GM23338 (cell line): ENCODE data around the gene SOX11. TPM values are rescaled to one million over a fixed set of nuclear protein-coding genes. Genes with fewer than 3 reads are reported as not detected.
A peak's percentile ranks its signal among the peaks of the same experiment; 100 is the strongest.

Source experiments
- ATAC-seq: fragments of 200-7000 bp; cut with Tn5 transposase; 3 replicates; pipeline ENCODE4 v1.9.1; 2020
- DNase-seq: peaks from one replicate; pipeline ENCODE4 v3.0.0-alpha.2; 2015; ENCODE audit warnings: low spot score
- H2AFZ ChIP-seq: fragments of 200-600 bp; sonication (generic); 2 replicates; pipeline ENCODE4 v1.8.0; 2016; ENCODE audit warnings: antibody characterized with exemption, mild to moderate bottlenecking, moderate library complexity
- H3F3A ChIP-seq: fragments of 200-600 bp; sonication (generic); replicated peaks from 2 replicates; pipeline ENCODE4 v1.8.0; 2017; ENCODE audit warnings: antibody characterized with exemption, mixed run types, low read depth
- H3K27ac ChIP-seq: fragments of 200-600 bp; sonication (generic); 2 replicates; pipeline ENCODE4 v1.6.1; 2016; ENCODE audit warnings: low read depth
- H3K27me3 ChIP-seq: fragments of 200-600 bp; sonication (generic); 2 replicates; pipeline ENCODE4 v1.8.0; 2016; ENCODE audit warnings: mild to moderate bottlenecking, mixed run types, moderate library complexity; ENCODE audit not compliant: insufficient read depth
- H3K36me3 ChIP-seq: fragments of 200-600 bp; sonication (generic); 2 replicates; pipeline ENCODE4 v1.8.0; 2016; ENCODE audit warnings: mild to moderate bottlenecking; ENCODE audit not compliant: insufficient read depth
- H3K4me1 ChIP-seq: fragments of 200-600 bp; sonication (generic); 2 replicates; pipeline ENCODE4 v1.8.0; 2016; ENCODE audit warnings: mild to moderate bottlenecking, moderate library complexity; ENCODE audit not compliant: insufficient read depth
- H3K4me2 ChIP-seq: fragments of 200-600 bp; sonication (generic); 2 replicates; pipeline ENCODE4 v1.7.1; 2017; ENCODE audit warnings: mixed run types
- H3K4me3 ChIP-seq: fragments of 200-600 bp; sonication (generic); 2 replicates; pipeline ENCODE4 v1.6.1; 2016; ENCODE audit warnings: mixed run types
- H3K79me2 ChIP-seq: fragments of 200-600 bp; sonication (generic); replicated peaks from 2 replicates; pipeline ENCODE4 v1.8.0; 2017; ENCODE audit warnings: mild to moderate bottlenecking; ENCODE audit not compliant: insufficient read depth
- H3K9me2 ChIP-seq: fragments of 200-600 bp; sonication (generic); 2 replicates; pipeline ENCODE4 v1.8.0; 2017; ENCODE audit not compliant: insufficient read depth
- H4K20me1 ChIP-seq: fragments of 200-600 bp; sonication (generic); replicated peaks from 2 replicates; pipeline ENCODE4 v1.8.0; 2017; ENCODE audit warnings: mild to moderate bottlenecking; ENCODE audit not compliant: insufficient read depth
- H3K27ac Mint-ChIP-seq: 2 replicates; pipeline ENCODE4 v1.8.0; 2020; ENCODE audit warnings: inconsistent platforms, mild to moderate bottlenecking, moderate library complexity, mixed read lengths
- H3K27me3 Mint-ChIP-seq: 3 replicates; pipeline ENCODE4 v1.8.0; 2022; ENCODE audit warnings: low read depth, mild to moderate bottlenecking, moderate library complexity, mixed read lengths, inconsistent platforms; ENCODE audit not compliant: insufficient read depth, poor library complexity
- H3K36me3 Mint-ChIP-seq: 3 replicates; pipeline ENCODE4 v1.8.0; 2021; ENCODE audit warnings: low read depth, mild to moderate bottlenecking, inconsistent platforms, moderate library complexity, mixed read lengths
- H3K4me1 Mint-ChIP-seq: 3 replicates; pipeline ENCODE4 v1.8.0; 2020; ENCODE audit warnings: mild to moderate bottlenecking, inconsistent platforms, mixed read lengths
- H3K4me3 Mint-ChIP-seq: 3 replicates; pipeline ENCODE4 v1.8.0; 2021; ENCODE audit warnings: moderate library complexity, mild to moderate bottlenecking, inconsistent platforms, mixed read lengths
- H3K9me3 Mint-ChIP-seq: 3 replicates; pipeline ENCODE4 v1.8.0; 2020; ENCODE audit warnings: moderate library complexity, mild to moderate bottlenecking, inconsistent platforms, mixed read lengths
- POLR2AphosphoS5 ChIP-seq: IDR thresholded peaks from 2 replicates; pipeline ENCODE4 v1.6.1; 2016; ENCODE audit warnings: antibody characterized with exemption, low read depth
- REST ChIP-seq: IDR thresholded peaks from one replicate; pipeline ENCODE4 v1.6.1; 2018; ENCODE audit warnings: antibody characterized with exemption; ENCODE audit not compliant: unreplicated experiment
- ZNF462 ChIP-seq: fragments of 250-450 bp; sonication (Bioruptor Pico); IDR thresholded peaks from 2 replicates; pipeline ENCODE4 v1.5.0; 2020; ENCODE audit warnings: mild to moderate bottlenecking, moderate library complexity
- polyA plus RNA-seq: library from polyadenylated mRNA; unstranded; fragments of >200 nt; fragmentation: Nextera tagmentation; extraction: Ambion mirVana; gene quantifications from 2 replicates; pipeline ENCODE4 v1.2.1, GENCODE V29; 2016
- total RNA-seq: library from RNA; depleted of rRNA; stranded (reverse); fragments of >200 nt; shearing (Covaris generic); gene quantifications from 2 replicates; pipeline ENCODE4 v1.2.3, GENCODE V29; 2014

The SOX11 gene
- total and polyA plus RNA-seq, 2 experiments from 2014 or later, result 26.5 to 33.2 TPM

- Histone ChIP-seq H3K9me2 (no peaks in the 10 kb centered on the region), H3K79me2 (peaks cover 56% of the 10 kb centered on the region), H3K36me3 (no peaks in the 10 kb centered on the region), H3K27ac (peak overlapping the region; percentile 16; the same call in 1 of the 2 replicates), H3K4me3 (peak overlapping the region; percentile 97), H3K4me1 (peaks cover 38% of the 10 kb centered on the region), H3F3A (0 out of 2 replicates have a peak, but pooled peaks cover 1% of the 10 kb centered on the region), H2AFZ (no peak overlapping the region), H3K27me3 (peaks cover 23% of the 10 kb centered on the region), H3K4me2 (peak overlapping the region; percentile 96), H4K20me1 (peaks cover 21% of the 10 kb centered on the region)
- DNase-seq, result peak; percentile 67
- TF ChIP-seq REST (no peak), ZNF462 (CRISPR knock-in tag) (no peak), POLR2AphosphoS5 (peak; percentile 62)
- peaks cover 39% of the 10 kb centered on the region for H3K4me1 Mint-ChIP-seq
- peak overlapping the region; percentile 94 for H3K4me3 Mint-ChIP-seq
- peaks cover 24% of the 10 kb centered on the region for H3K27me3 Mint-ChIP-seq
- H3K27ac Mint-ChIP-seq, result peak overlapping the region; percentile 87
- ATAC-seq, result peak; percentile 8
- peaks cover 8% of the 10 kb centered on the region for H3K9me3 Mint-ChIP-seq
- H3K36me3 Mint-ChIP-seq, result peaks cover 18% of the 10 kb centered on the region
Measured at GRCh38 chr2:5695654-5696403, 3.6 kb downstream of the SOX11 start.
